Esophagus muscularis mucosa (tissue), 4 donors: ENCODE measurements around the gene TMC2. TPM values are rescaled to one million over a fixed set of nuclear protein-coding genes. Genes with fewer than 3 reads are reported as not detected.

ENCODE experiments used
- DNase-seq: peaks from one replicate; pipeline ENCODE4 v3.0.0-alpha.2; 2017; ENCODE audit errors: extremely low spot score
- H3K27ac ChIP-seq, 4 donors: fragments of 200-600 bp; sonication (generic); replicated peaks in 1 of 4; 1 replicate in 3 of 4; 2 replicates in 1 of 4; pipeline ENCODE4 v1.5.1; 2016 to 2019; ENCODE audit warnings: mild to moderate bottlenecking in 1 of 4
- H3K27me3 ChIP-seq, 4 donors: fragments of 200-600 bp; sonication (generic); one replicate each; pipeline versions ENCODE4 v1.5.1 to v1.6.0; 2016 to 2019
- H3K36me3 ChIP-seq, 4 donors: fragments of 200-600 bp; sonication (generic); one replicate each; pipeline ENCODE4 v1.5.1; 2016 to 2019
- H3K4me1 ChIP-seq, 4 donors: fragments of 200-600 bp; sonication (generic); one replicate each; pipeline ENCODE4 v1.5.1; 2016 to 2019
- H3K4me3 ChIP-seq, 4 donors: fragments of 200-600 bp; sonication (generic); 1 replicate in 2 of 4; 2 replicates in 2 of 4; pipeline ENCODE4 v1.5.1; 2016 to 2019; ENCODE audit warnings: mild to moderate bottlenecking in 4 of 4, moderate library complexity in 1 of 4
- H3K9me3 ChIP-seq, 4 donors: fragments of 200-600 bp; sonication (generic); 1 replicate in 3 of 4; 2 replicates in 1 of 4; pipeline ENCODE4 v1.5.1; 2016 to 2019
- EP300 ChIP-seq: sonication (generic); formaldehyde crosslinking; IDR thresholded peaks from one replicate; pipeline ENCODE4 v1.6.1; 2017; ENCODE audit warnings: antibody characterized with exemption
- POLR2A ChIP-seq: fragments of 450-650 bp; IDR thresholded peaks from one replicate; pipeline ENCODE4 v1.6.1; 2017; ENCODE audit warnings: antibody characterized with exemption, moderate library complexity, mild to moderate bottlenecking, low read depth
- POLR2AphosphoS5 ChIP-seq, 2 donors: sonication (generic); formaldehyde crosslinking; IDR thresholded peaks; one replicate each; pipeline ENCODE4 v1.6.1; 2017; ENCODE audit warnings: antibody characterized with exemption in 2 of 2
- WGBS: methylation state at CpG from one replicate; pipeline ENCODE4 v1.1.5; 2018; 5-methylcytosine and 5-hydroxymethylcytosine counted together
- intact Hi-C: fragments of 100-400 bp; cut with DNase I; formaldehyde crosslinking; loops from one replicate; pipeline ENCODE4 v1.15.1; 2023
- total RNA-seq, 4 donors: library from RNA; depleted of rRNA; stranded (reverse); fragments of >200 nt; gene quantifications; one replicate each; pipeline versions ENCODE4 v1.1.0 to v1.2.1, GENCODE V29; 2016
- TF ChIP-seq, protein P1 (sequence below), 3 experiments: fragments of 200-600 bp in 2 of 3; fragments of 450-650 bp in 1 of 3; sonication (generic) in 2 of 3; IDR thresholded peaks; one replicate each; pipeline ENCODE4 v1.5.1; 2017 to 2019; ENCODE audit warnings: antibody characterized with exemption in 3 of 3, mild to moderate bottlenecking in 2 of 3, moderate library complexity in 1 of 3

TMC2 gene
- total RNA-seq, 4 donors from 2014 or later = 0.19 to 0.34 TPM; not detected in 2

DNA sequence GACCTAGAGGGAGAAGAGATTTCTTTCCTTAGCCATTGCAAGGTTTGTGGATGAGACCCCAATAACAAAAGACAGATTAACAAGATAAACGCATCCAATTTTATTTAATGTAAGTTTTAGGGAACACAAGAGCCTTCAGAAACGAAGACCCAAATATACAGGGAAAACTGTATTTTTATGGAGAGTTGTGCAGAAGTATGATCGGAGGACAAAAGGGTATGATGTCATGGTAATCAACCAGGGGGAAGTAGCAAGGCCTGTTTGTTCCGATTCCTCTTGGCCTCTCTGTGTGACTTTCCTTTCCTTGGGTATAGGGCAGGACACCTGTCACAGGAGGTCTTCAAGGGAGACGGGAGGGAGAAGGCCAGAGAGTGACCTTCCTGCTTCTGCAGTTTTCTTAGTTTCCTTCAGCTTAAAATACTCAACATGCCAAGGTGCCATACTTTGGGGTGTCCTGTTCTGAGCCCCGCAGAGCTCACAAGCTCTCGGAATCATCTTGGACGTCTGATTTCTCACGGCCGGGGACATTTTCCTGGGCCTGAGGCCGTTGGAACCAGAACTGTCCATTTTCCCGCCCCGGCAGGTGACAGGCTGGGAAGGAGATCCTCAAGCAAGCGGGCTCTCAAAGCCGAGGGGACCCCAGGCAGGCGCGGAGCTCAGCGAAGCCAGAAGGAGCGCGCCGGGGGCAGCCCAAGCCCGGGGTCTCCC, 21.7 kb downstream of the TMC2 start:
- Histone ChIP-seq H3K9me3 (no peaks in the 10 kb centered on the region), H3K4me3 (peak overlapping the region; percentile 28 to 49 (median 36)), H3K4me1 (peaks cover 7 to 12% (median 11%) of the 10 kb centered on the region in 4 donors), H3K36me3 (no peaks in the 10 kb centered on the region), H3K27me3 (peaks cover 0 to 76% (median 21%) of the 10 kb centered on the region in 4 donors), H3K27ac (no peak overlapping the region)
- WGBS = 23% methylated on average over 22 of the region's 22 CpGs
- TF ChIP-seq, protein P1, sequence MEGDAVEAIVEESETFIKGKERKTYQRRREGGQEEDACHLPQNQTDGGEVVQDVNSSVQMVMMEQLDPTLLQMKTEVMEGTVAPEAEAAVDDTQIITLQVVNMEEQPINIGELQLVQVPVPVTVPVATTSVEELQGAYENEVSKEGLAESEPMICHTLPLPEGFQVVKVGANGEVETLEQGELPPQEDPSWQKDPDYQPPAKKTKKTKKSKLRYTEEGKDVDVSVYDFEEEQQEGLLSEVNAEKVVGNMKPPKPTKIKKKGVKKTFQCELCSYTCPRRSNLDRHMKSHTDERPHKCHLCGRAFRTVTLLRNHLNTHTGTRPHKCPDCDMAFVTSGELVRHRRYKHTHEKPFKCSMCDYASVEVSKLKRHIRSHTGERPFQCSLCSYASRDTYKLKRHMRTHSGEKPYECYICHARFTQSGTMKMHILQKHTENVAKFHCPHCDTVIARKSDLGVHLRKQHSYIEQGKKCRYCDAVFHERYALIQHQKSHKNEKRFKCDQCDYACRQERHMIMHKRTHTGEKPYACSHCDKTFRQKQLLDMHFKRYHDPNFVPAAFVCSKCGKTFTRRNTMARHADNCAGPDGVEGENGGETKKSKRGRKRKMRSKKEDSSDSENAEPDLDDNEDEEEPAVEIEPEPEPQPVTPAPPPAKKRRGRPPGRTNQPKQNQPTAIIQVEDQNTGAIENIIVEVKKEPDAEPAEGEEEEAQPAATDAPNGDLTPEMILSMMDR (IDR thresholded peaks at IDR 0.05) = no peak
- no peak for TF ChIP-seq POLR2A
- no peak for TF ChIP-seq POLR2AphosphoS5 (IDR thresholded peaks at IDR 0.05)
- TF ChIP-seq EP300 = no peak
- no peak for DNase-seq
- intact Hi-C loops = no loop called here

GRCh38 chr20:2558581-2559278, 22.4 kb downstream of the TMC2 start:
- H3K27ac ChIP-seq = no peak overlapping the region
- TF ChIP-seq, protein P1 (IDR thresholded peaks at IDR 0.05) = no peak
- TF ChIP-seq POLR2A (no peak), POLR2AphosphoS5 (IDR thresholded peaks at IDR 0.05) (no peak), EP300 (no peak)
- H3K4me3 ChIP-seq = peak overlapping the region; percentile 28 to 49 (median 36)
- H3K27me3 ChIP-seq = peaks cover 0 to 81% (median 21%) of the 10 kb centered on the region in 4 donors
- no peak for DNase-seq
- intact Hi-C loops = no loop called here
- H3K36me3 ChIP-seq = no peaks in the 10 kb centered on the region
- WGBS = 9% methylated on average over 18 of the region's 54 CpGs
- peaks cover 7 to 12% (median 11%) of the 10 kb centered on the region in 4 donors for H3K4me1 ChIP-seq
- no peaks in the 10 kb centered on the region for H3K9me3 ChIP-seq

DNA sequence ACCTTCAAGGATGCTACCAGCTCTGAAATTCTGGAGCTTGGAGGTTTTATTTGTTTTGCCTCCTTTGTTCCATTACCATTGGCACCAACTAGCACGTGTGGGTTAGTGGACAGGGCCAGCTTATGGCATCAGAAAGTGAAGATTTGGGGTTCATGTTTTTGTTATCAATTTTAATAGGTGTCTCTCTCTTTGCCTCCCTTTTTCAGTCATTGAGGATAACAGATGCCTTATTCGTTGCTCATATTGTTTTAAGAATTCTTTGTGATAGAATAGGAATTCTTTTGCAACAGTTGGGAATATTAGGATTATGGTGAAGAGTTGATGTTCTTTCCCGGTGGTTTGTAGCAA, 22.9 kb downstream of the TMC2 start:
- intact Hi-C loops = no loop called here
- Histone ChIP-seq H3K27ac (no peak overlapping the region), H3K9me3 (no peaks in the 10 kb centered on the region), H3K36me3 (no peaks in the 10 kb centered on the region), H3K4me3 (peak overlapping the region in 3 of 4 donors; percentile 32 to 49 (median 40)), H3K27me3 (peaks cover 0 to 85% (median 21%) of the 10 kb centered on the region in 4 donors), H3K4me1 (peaks cover 7 to 12% (median 11%) of the 10 kb centered on the region in 4 donors)
- no peak for DNase-seq
- WGBS = 43% methylated on average over 3 of the region's 3 CpGs
- TF ChIP-seq, protein P1 (IDR thresholded peaks at IDR 0.05) = no peak
- no peak for TF ChIP-seq POLR2A
- no peak for TF ChIP-seq EP300
- no peak for TF ChIP-seq POLR2AphosphoS5 (IDR thresholded peaks at IDR 0.05)

- peaks cover 7 to 12% (median 11%) of the 10 kb centered on the region in 4 donors for H3K4me1 ChIP-seq
- H3K27me3 ChIP-seq = peaks cover 0 to 89% (median 21%) of the 10 kb centered on the region in 4 donors
- H3K4me3 ChIP-seq = no peak overlapping the region
- no peaks in the 10 kb centered on the region for H3K36me3 ChIP-seq
- TF ChIP-seq POLR2AphosphoS5 (IDR thresholded peaks at IDR 0.05) (no peak), EP300 (no peak), POLR2A (no peak)
- TF ChIP-seq, protein P1 (IDR thresholded peaks at IDR 0.05) = no peak
- intact Hi-C loops = no loop called here
- DNase-seq = no peak
- WGBS = 78% methylated on average over 5 of the region's 5 CpGs
- H3K9me3 ChIP-seq = no peaks in the 10 kb centered on the region
- no peak overlapping the region for H3K27ac ChIP-seq
These were observed 23.3 kb downstream of the TMC2 start for GRCh38 chr20:2559651-2560050.
